Measurements from ENCODE around the gene LCE6A.

LCE6A gene

GRCh38 chr1:152873495-152873894 is 30.8 kb downstream of the LCE6A start:
- no peak for DNase-seq (ENCODE audit: low read depth in 2 of 2)

- DNase-seq (ENCODE audit: low read depth in 2 of 2), result no peak
Measured at GRCh38 chr1:152876827-152877226, 34.2 kb downstream of the LCE6A start.

GRCh38 chr1:152878042-152878441 is 35.4 kb downstream of the LCE6A start, which contains the start of gene SMCP:
Gene SMCP, plus strand, starts transcription at chr1:152878322. Its CDS starts 6,101 bp downstream, at chr1:152884423.
- DNase-seq (ENCODE audit: low read depth in 2 of 2), result no peak

- no peak for DNase-seq (ENCODE audit: low read depth in 2 of 2)
Measured at GRCh38 chr1:152879559-152880198, 37.0 kb downstream of the LCE6A start.

GRCh38 chr1:152880316-152880715 is 37.7 kb downstream of the LCE6A start:
- DNase-seq (ENCODE audit: low read depth in 2 of 2), result no peak

GRCh38 chr1:152880907-152881306 is 38.3 kb downstream of the LCE6A start:
- DNase-seq (ENCODE audit: low read depth in 2 of 2), result no peak

GRCh38 chr1:152884085-152884484 is 41.4 kb downstream of the LCE6A start:
- DNase-seq (ENCODE audit: low read depth in 2 of 2), result no peak

GRCh38 chr1:152884506-152884905 is 41.9 kb downstream of the LCE6A start:
- no peak for DNase-seq (ENCODE audit: low read depth in 2 of 2)

GRCh38 chr1:152884966-152885624 is 42.4 kb downstream of the LCE6A start:
- no peak for DNase-seq (ENCODE audit: low read depth in 2 of 2)

GRCh38 chr1:152886085-152886484 is 43.4 kb downstream of the LCE6A start:
- no peak for DNase-seq (ENCODE audit: low read depth in 2 of 2)

GRCh38 chr1:152886758-152887409 is 44.2 kb downstream of the LCE6A start:
- DNase-seq (ENCODE audit: low read depth in 2 of 2), result no peak

- no peak for DNase-seq (ENCODE audit: low read depth in 2 of 2)
Measured at GRCh38 chr1:152888126-152888525, 45.5 kb downstream of the LCE6A start.

Measured in stimulated activated CD8-positive, alpha-beta memory T cell treated with anti-CD3 and anti-CD28 coated beads, Interleukin-7, amount 100 ng/mL, for 1 hour (primary cell).